Natural killer cell treated with Interleukin-12 subunit alpha and Interleukin-12 subunit beta and Interleukin-15 and Interleukin-18, amount 100 ng/mL, for 72 hours (primary cell): ENCODE data around the gene CAV2. TPM values are rescaled to one million over a fixed set of nuclear protein-coding genes. Genes with fewer than 3 reads are reported as not detected.

Experiments
- ATAC-seq, 2 donors: fragments of 150-1000 bp; cut with Tn5 transposase in 1 of 2; sonication (Bioruptor Pico), chemical (Tn5 transposase) in 1 of 2; 2 replicates each; pipeline ENCODE4 v1.10.0; 2021
- DNase-seq: peaks from one replicate; pipeline ENCODE4 v3.0.0; 2022; ENCODE audit warnings: low spot score
- H3K27ac Mint-ChIP-seq, 2 donors: 1 replicate in 1 of 2; 2 replicates in 1 of 2; pipeline ENCODE4 v1.8.0; 2022; ENCODE audit warnings: mixed read lengths in 2 of 2, mild to moderate bottlenecking in 1 of 2, moderate library complexity in 1 of 2
- H3K27me3 Mint-ChIP-seq, 2 donors: 1 replicate in 1 of 2; 2 replicates in 1 of 2; pipeline ENCODE4 v1.8.0; 2022; ENCODE audit warnings: mixed read lengths in 2 of 2
- H3K36me3 Mint-ChIP-seq: one replicate; pipeline ENCODE4 v1.8.0; 2022; ENCODE audit warnings: mixed read lengths
- H3K4me1 Mint-ChIP-seq, 2 donors: 1 replicate in 1 of 2; 2 replicates in 1 of 2; pipeline ENCODE4 v1.8.0; 2022; ENCODE audit warnings: low read depth in 2 of 2, mixed read lengths in 2 of 2, mild to moderate bottlenecking in 1 of 2
- H3K4me3 Mint-ChIP-seq: one replicate; pipeline ENCODE4 v1.8.0; 2022; ENCODE audit warnings: mixed read lengths
- H3K9me3 Mint-ChIP-seq: 2 replicates; pipeline ENCODE4 v1.8.0; 2022; ENCODE audit warnings: mixed read lengths
- total RNA-seq, 2 donors: library from RNA; stranded (reverse); gene quantifications; one replicate each; pipeline ENCODE4 v1.2.3, GENCODE V29; 2022

Gene CAV2, protein sequence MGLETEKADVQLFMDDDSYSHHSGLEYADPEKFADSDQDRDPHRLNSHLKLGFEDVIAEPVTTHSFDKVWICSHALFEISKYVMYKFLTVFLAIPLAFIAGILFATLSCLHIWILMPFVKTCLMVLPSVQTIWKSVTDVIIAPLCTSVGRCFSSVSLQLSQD
- not detected for total RNA-seq

DNA sequence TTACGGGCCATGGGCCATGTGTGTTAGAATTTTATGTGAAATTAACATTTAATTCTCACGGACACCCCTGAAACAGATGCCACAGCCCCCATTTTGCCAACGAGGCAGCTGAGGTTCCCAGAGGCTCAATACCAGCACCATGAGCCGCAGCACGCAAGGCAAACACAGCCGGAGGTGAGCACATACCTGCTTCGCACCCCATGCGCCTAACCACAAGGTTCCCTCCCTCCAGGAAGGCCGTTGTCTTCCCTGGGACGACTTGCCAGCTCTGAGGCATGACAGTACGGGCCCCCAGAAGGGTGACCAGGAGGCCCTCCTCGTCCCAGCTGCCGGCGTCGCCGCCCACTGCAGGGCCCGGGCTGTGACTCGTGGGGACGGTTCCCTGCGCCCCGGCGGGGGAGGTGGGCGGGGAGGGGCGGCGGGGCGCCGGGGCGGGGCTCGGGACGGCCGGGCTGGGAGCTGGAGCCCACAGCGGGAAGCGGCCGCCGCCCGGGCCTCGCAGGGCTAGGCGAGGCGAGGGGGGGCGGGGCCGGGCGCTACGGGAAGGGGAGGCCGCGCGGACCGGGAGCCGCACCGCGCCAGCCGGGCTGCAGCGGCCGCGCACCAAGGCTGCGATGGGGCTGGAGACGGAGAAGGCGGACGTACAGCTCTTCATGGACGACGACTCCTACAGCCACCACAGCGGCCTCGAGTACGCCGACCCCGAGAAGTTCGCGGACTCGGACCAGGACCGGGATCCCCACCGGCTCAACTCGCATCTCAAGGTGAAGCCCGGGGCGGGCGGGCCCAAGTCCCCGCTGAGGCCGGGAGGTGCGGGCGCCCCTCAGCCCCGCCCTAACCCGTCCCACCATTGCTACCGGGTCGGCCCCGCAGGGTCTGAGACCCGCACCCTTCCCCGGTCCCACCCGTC is at the start of gene CAV2:
Gene CAV2, plus strand, starts transcription at position 571 of the 910 bp plus-strand sequence. Its CDS starts 44 bp downstream, at position 615.
- H3K27ac Mint-ChIP-seq: no peak within 1 kb of the TSS

DNA sequence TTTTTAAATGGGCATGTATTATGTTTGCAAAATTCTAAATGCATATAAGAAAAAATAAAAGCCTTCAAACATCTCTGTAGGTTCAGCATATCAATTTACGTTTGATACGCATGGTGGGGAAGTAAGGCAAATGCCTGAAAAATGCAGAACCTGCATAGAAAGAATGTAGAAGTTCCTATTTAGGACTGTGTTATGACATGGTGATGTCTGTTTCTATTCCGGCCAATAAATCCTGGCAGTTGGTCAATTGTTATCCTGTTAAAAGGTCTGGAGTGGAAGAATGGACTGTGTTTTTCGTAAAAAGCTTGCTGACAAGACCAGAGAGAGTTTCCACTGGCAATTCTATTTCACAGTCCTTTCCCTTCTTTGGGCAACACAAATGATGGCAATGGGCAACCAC is 49.6 kb upstream of the CAV2 start:
- no peak overlapping the region for H3K4me3 Mint-ChIP-seq
- no peaks in the 10 kb centered on the region for H3K9me3 Mint-ChIP-seq
- ATAC-seq: no peak
- no peaks in the 10 kb centered on the region for H3K36me3 Mint-ChIP-seq
- H3K27ac Mint-ChIP-seq: no peak overlapping the region
- H3K27me3 Mint-ChIP-seq: peaks cover 13 to 28% of the 10 kb centered on the region in 2 donors
- DNase-seq: no peak
- no peaks in the 10 kb centered on the region for H3K4me1 Mint-ChIP-seq

More for the DNA sequence above, at the start of gene CAV2:
- DNase-seq (no peak), ATAC-seq (peak; percentile 69 to 70)
- Mint-ChIP-seq H3K9me3 (no peaks in the 10 kb centered on the region), H3K27me3 (peaks cover 37 to 43% of the 10 kb centered on the region in 2 donors), H3K4me3 (peak within 1 kb of the TSS; percentile 74), H3K4me1 (peaks cover 10 to 13% of the 10 kb centered on the region in 2 donors), H3K36me3 (no peaks in the 10 kb centered on the region)

DNA sequence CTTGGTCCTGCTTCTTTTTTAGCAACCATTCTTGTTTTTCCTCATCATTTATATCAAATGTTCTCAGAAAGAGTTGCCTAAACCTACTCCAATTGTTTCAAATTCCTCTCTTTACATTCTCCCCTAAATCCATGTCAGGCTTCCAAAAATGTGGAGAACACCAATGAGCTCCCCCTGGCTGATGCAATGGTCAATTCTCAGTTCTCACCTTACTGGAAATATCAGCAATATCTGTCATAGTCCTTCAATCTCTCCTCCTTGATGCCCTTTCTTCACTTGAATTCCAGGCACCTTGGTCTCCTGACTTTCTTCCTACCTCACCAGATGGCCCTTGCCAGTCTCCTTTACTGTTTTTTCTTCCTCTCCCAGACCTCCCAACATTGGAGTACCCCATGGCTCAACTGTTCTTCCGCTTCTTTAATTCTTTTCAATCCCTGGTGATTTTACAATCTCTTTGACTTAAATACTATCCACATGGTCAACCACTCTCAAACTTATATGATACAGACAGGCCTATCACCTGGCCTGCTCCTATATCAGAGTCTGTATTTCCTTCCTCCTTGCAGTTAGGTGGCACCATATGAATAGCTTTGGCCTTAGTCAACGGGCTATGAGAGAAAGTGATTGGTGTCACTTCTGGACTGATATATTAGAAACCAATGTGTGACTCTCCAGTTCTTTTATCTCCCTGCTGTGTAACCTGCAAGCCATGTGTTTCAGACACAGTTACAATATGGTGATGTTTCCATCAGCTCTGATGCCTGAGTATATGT is 47.4 kb upstream of the CAV2 start:
- Mint-ChIP-seq H3K4me1 (no peaks in the 10 kb centered on the region), H3K27me3 (peaks cover 12 to 24% of the 10 kb centered on the region in 2 donors), H3K36me3 (no peaks in the 10 kb centered on the region), H3K9me3 (no peaks in the 10 kb centered on the region), H3K4me3 (no peak overlapping the region), H3K27ac (no peak overlapping the region)
- ATAC-seq (no peak), DNase-seq (no peak)

DNA sequence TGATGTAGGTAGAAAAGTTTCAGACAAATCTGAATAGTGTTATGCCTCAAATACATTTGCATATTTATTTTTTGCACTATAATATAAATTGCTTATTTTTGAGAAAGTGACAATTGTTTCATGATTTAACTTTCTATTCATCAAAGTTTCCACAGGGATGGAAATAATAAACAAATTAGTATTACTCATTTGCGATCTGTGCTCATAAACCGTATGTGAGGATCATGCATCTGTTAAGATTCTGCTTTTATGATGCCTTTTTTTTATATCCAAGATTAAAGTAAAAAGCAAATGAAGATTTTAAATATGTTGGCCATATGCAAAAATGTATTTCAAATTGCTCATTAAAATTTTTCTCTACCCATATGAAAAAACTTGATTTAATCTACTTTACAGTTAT is 45.2 kb upstream of the CAV2 start:
- Mint-ChIP-seq H3K4me3 (no peak overlapping the region), H3K4me1 (no peaks in the 10 kb centered on the region), H3K27me3 (peaks cover 7 to 17% of the 10 kb centered on the region in 2 donors), H3K9me3 (no peaks in the 10 kb centered on the region), H3K27ac (no peak overlapping the region), H3K36me3 (no peaks in the 10 kb centered on the region)
- DNase-seq (no peak), ATAC-seq (no peak)

DNA sequence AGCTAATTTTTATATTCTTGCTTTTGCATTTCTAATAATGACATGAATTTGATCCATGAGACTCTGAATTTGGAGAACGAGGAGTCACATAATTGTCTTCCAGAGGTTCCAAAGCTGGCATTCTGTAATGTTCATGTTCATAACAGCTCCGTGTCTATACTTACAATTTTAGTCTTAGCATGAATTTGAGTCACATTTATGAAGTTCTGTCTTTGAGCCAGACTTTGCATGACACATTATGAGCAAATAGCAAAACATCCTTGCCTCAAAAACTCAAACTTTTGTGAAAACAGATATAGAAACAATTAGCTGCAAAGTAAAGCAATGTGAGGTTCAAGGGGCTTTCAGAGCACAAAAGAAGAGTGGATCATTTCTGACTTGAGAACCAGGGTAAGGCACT is 44.5 kb upstream of the CAV2 start:
- Mint-ChIP-seq H3K36me3 (no peaks in the 10 kb centered on the region), H3K4me1 (no peaks in the 10 kb centered on the region), H3K4me3 (no peak overlapping the region), H3K9me3 (no peaks in the 10 kb centered on the region), H3K27me3 (peaks cover 5 to 11% of the 10 kb centered on the region in 2 donors), H3K27ac (no peak overlapping the region)
- ATAC-seq (no peak), DNase-seq (no peak)

DNA sequence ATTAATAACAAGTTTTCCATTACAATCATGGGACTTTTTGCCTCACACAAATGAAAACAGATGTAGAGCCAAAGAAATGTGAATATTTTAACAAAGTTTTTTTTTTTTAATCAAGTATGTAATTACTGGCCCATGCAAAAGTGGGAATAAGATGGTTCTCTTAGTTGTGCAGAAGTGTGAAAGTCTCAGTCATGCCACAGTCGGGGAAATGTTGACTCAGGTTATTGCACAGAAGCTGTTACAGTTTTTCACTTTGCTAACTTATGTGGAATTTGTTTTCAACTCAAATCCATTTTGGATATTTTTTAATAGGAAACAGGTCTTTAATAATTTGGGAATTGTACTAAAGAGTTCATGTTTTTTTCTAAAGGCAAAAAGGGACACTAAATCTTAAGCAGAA is 44.0 kb upstream of the CAV2 start:
- ATAC-seq (no peak), DNase-seq (no peak)
- no peak overlapping the region for H3K4me3 Mint-ChIP-seq
- H3K27me3 Mint-ChIP-seq: peaks cover 5 to 11% of the 10 kb centered on the region in 2 donors
- H3K9me3 Mint-ChIP-seq: no peaks in the 10 kb centered on the region
- H3K36me3 Mint-ChIP-seq: no peaks in the 10 kb centered on the region
- H3K27ac Mint-ChIP-seq: no peak overlapping the region
- no peaks in the 10 kb centered on the region for H3K4me1 Mint-ChIP-seq

DNA sequence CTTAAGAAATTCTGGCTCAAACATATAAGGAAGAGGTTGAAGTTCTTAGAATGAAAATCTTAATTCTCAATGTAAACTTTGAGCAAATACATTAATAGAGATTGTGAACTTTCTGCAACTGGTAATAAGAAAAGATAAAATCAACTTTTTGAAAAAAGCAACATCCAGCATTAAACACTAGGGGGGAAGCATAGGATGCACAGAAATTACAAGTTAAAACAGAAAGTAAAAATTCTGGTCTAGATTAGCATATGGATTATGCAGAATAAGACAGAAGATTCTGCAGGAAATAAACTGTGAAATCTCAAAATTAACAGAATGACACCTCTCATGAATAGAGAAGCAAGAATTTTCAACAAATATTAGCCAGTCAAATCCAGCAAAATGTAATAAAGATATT is 38.0 kb upstream of the CAV2 start:
- Mint-ChIP-seq H3K9me3 (no peaks in the 10 kb centered on the region), H3K4me1 (no peaks in the 10 kb centered on the region), H3K27ac (no peak overlapping the region), H3K36me3 (no peaks in the 10 kb centered on the region), H3K27me3 (peaks cover 9 to 14% of the 10 kb centered on the region in 2 donors), H3K4me3 (no peak overlapping the region)
- no peak for ATAC-seq
- no peak for DNase-seq

DNA sequence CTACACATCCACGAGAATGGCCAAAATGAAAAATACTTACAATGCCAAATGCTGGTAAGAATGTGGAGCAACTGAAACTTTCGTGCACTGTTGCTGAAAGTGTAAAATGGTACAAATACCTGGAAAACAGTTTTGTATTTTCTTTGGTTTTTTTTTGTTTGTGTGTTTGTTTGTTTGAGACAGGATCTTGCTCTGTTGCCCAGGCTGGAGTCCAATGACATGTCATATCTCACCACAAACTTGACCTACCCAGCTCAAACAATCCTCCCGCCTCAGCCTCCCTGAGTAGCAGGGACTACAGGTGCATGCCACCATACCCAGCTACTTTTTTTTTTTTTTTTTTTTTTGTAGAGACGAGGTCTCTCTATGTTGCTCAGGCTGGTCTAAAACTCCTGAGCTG is 35.6 kb upstream of the CAV2 start:
- Mint-ChIP-seq H3K27ac (no peak overlapping the region), H3K4me1 (no peaks in the 10 kb centered on the region), H3K9me3 (no peaks in the 10 kb centered on the region), H3K27me3 (peaks cover 5 to 8% of the 10 kb centered on the region in 2 donors), H3K4me3 (no peak overlapping the region), H3K36me3 (no peaks in the 10 kb centered on the region)
- DNase-seq: no peak
- ATAC-seq: no peak

DNA sequence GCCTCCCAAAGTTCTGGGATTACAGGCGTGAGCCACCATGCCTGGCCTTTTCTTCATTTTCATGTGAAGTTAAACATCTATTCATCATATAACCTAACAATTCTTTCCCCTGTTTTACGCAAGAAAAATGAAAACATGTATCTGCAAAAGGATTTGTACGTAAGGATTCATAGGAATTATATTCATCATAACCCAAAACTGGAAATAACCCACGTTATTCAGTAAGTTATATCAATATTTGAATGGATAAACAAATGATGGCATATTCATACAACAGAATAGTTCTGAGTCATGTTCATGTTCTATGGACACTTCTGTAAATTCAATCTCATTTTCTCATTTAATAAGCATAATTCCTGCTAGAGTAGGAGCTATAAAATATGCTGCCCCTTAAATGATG is 35.2 kb upstream of the CAV2 start:
- Mint-ChIP-seq H3K36me3 (no peaks in the 10 kb centered on the region), H3K9me3 (no peaks in the 10 kb centered on the region), H3K27ac (no peak overlapping the region), H3K4me3 (no peak overlapping the region), H3K4me1 (no peaks in the 10 kb centered on the region), H3K27me3 (peaks cover 5 to 8% of the 10 kb centered on the region in 2 donors)
- ATAC-seq: no peak
- DNase-seq: no peak

DNA sequence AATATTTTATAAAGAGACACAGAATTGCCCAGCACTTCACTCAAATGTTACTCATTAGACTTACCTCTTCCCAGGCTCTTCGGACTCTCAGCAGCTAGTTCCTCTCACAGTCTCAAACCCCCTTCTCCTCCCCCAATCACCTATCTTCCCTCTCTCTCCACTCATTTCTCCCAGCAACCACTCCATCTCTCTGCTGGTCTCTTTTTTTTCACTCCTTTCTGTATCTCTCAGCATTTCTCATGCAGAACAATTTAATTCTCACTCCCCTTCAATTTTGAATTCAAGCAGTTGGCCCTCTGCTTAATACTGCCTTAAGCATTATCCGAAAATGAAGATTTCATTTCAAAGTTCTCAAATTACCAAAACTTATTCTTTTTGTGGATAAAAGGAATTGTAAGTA is 34.4 kb upstream of the CAV2 start:
- peaks cover 5 to 8% of the 10 kb centered on the region in 2 donors for H3K27me3 Mint-ChIP-seq
- H3K4me3 Mint-ChIP-seq: no peak overlapping the region
- no peak for DNase-seq
- H3K36me3 Mint-ChIP-seq: no peaks in the 10 kb centered on the region
- no peak for ATAC-seq
- no peaks in the 10 kb centered on the region for H3K4me1 Mint-ChIP-seq
- H3K27ac Mint-ChIP-seq: no peak overlapping the region
- H3K9me3 Mint-ChIP-seq: no peaks in the 10 kb centered on the region

DNA sequence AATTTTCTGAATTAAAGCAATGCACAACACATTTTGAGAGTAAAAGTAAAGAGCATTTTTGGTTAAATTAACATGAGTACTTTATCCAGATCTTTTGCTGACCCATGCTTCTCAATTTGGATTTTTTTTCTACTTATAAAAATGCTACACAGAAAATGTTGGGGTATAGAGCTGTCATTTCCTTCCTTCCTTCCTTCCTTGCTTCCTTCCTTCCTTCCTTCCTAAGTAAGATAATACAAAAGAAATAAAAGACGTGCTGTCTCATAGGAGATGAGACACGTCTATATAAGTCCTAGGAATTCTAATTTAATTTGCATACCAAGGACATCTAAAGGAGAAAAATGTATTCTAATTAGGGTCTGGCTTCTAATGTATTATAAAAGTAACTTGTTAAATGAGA is 31.0 kb upstream of the CAV2 start:
- Mint-ChIP-seq H3K4me3 (no peak overlapping the region), H3K27me3 (peaks cover 10 to 24% of the 10 kb centered on the region in 2 donors), H3K27ac (no peak overlapping the region), H3K9me3 (peaks cover under 1% of the 10 kb centered on the region), H3K36me3 (no peaks in the 10 kb centered on the region), H3K4me1 (no peaks in the 10 kb centered on the region)
- DNase-seq (no peak), ATAC-seq (no peak)

DNA sequence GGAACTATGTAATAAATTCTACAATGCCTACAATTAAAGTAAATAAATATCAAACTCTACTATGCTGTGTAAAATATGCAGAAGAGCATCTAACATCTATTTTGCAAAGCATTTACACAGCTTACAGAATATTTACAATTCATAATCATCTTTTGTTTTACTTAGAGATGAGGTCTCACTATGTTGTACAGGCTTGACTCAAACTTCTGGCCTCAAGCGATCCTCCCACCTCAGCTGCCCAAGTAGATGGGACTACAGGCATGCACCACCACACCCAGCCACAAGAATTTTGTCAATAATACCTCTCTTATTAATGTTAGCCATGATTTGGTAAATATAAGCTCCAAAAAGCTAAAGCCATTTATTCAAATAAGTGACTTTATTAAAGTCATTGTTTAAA is 21.9 kb upstream of the CAV2 start:
- Mint-ChIP-seq H3K27me3 (peaks cover 12 to 36% of the 10 kb centered on the region in 2 donors), H3K9me3 (peaks cover 7% of the 10 kb centered on the region), H3K36me3 (peaks cover 7% of the 10 kb centered on the region), H3K27ac (no peak overlapping the region), H3K4me3 (no peak overlapping the region), H3K4me1 (peaks cover 0 to 4% of the 10 kb centered on the region in 2 donors)
- no peak for DNase-seq
- ATAC-seq: no peak

DNA sequence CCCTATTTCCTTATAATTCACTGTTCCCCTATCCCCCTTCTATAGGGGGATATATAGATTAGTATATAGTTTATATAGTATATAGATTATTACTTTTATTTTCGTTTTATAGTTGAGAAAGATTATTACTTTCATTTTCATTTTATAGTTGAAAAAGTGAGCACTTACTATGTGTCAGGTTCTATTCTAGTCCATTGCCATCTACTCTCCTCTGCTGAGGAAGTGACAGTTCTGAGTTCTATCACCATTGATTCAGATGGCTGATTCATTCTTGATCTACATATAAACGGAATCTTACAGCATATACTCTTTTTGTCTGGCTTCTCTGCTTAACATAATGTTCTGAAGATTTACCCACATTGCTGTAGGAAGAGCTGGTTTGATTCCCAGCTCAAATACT is 20.7 kb upstream of the CAV2 start:
- DNase-seq (no peak), ATAC-seq (peak in 1 of 2 donors; percentile 80)
- peaks cover 5% of the 10 kb centered on the region for H3K9me3 Mint-ChIP-seq
- H3K27ac Mint-ChIP-seq: no peak overlapping the region
- peaks cover 0 to 4% of the 10 kb centered on the region in 2 donors for H3K4me1 Mint-ChIP-seq
- peaks cover 18 to 31% of the 10 kb centered on the region in 2 donors for H3K27me3 Mint-ChIP-seq
- H3K36me3 Mint-ChIP-seq: peaks cover 7% of the 10 kb centered on the region
- no peak overlapping the region for H3K4me3 Mint-ChIP-seq
